HCT116 (cell line): ENCODE measurements around the gene HARBI1. TPM values are rescaled to one million over a fixed set of nuclear protein-coding genes. Genes with fewer than 3 reads are reported as not detected.

Source experiments
- ATAC-seq: fragments of 200-7000 bp; cut with Tn5 transposase; 2 replicates; pipeline ENCODE4 v1.9.1; 2020; ENCODE audit warnings: mild to moderate bottlenecking, moderate library complexity
- BruUV-seq: library from RNA; stranded (reverse); fragments of 400-500 nt; replicated peaks from 2 replicates; lab custom pipeline; 2021; lab: Mats Ljungman, UMichigan
- CTCF ChIA-PET: fragments of 300-600 bp; sonication (Branson Sonifier 250); formaldehyde crosslinking; loops from one replicate; lab custom pipeline; 2021; ENCODE audit warnings: antibody characterized with exemption; lab: Charles Lee
- POLR2A ChIA-PET: fragments of 300-600, 350-600 bp; sonication (Branson Sonifier 250); formaldehyde crosslinking; loops from one replicate; lab custom pipeline; 2021; ENCODE audit warnings: antibody characterized with exemption; lab: Charles Lee
- RAD21 ChIA-PET, 2 experiments: fragments of 300-600 bp; sonication (Branson Sonifier 250); formaldehyde crosslinking; loops; one replicate each; lab custom pipeline; 2023; ENCODE audit warnings: low total read pairs in 2 of 2; ENCODE audit not compliant: uncharacterized antibody in 2 of 2, unreplicated experiment in 2 of 2, low non-redundant PET in 1 of 2; lab: Charles Lee
- DNase-seq: peaks from one replicate; pipeline ENCODE4 v3.0.0-alpha.2; 2010; ENCODE audit warnings: low read depth, low spot score
- H2AFZ ChIP-seq: fragments of 200-600 bp; shearing (Covaris generic), sonication (generic); 2 replicates; pipeline ENCODE4 v1.6.1; 2017; ENCODE audit warnings: low read depth, mixed run types, mixed read lengths, antibody characterized with exemption, low read length; ENCODE audit not compliant: poor library complexity, severe bottlenecking
- H3K27ac ChIP-seq: 2 replicates; pipeline ENCODE4 v1.5.1; 2012; ENCODE audit warnings: low read depth, low read length
- H3K27me3 ChIP-seq: fragments of 200-600 bp; sonication (generic); 2 replicates; pipeline ENCODE4 v1.6.1; 2016; ENCODE audit warnings: mixed run types, low read length, mixed read lengths; ENCODE audit not compliant: insufficient read depth
- H3K36me3 ChIP-seq, 2 experiments: fragments of 200-500 bp in 1 of 2; fragments of 200-600 bp in 1 of 2; sonication (Bioruptor generic) in 1 of 2; sonication (generic) in 1 of 2; 2 replicates each; pipeline versions ENCODE4 v1.5.1 to v1.6.1; 2014 to 2016; ENCODE audit warnings: low read length in 2 of 2, inconsistent platforms in 1 of 2, mixed read lengths in 1 of 2, mixed run types in 1 of 2; ENCODE audit not compliant: insufficient read depth in 2 of 2, control insufficient read depth in 1 of 2
- H3K4me1 ChIP-seq, 2 experiments: fragments of 200-600 bp in 1 of 2; sonication (generic) in 1 of 2; 2 replicates each; pipeline versions ENCODE4 v1.5.1 to v1.6.1; 2012 to 2017; ENCODE audit warnings: low read length in 2 of 2, inconsistent platforms in 1 of 2, mild to moderate bottlenecking in 1 of 2, mixed read lengths in 1 of 2, mixed run types in 1 of 2, moderate library complexity in 1 of 2; ENCODE audit not compliant: insufficient read depth in 2 of 2, control insufficient read depth in 1 of 2
- H3K4me2 ChIP-seq: fragments of 200-600 bp; sonication (generic); 2 replicates; pipeline ENCODE4 v1.6.1; 2017; ENCODE audit warnings: mixed run types, low read length, mixed read lengths
- H3K4me3 ChIP-seq, 2 experiments: fragments of 200-600 bp in 1 of 2; sonication (generic) in 1 of 2; replicated peaks in 1 of 2; 2 replicates each; pipeline ENCODE4 v1.5.1; 2011 to 2016; ENCODE audit warnings: low read length in 2 of 2, control low read depth in 1 of 2, low read depth in 1 of 2, mild to moderate bottlenecking in 1 of 2, mixed read lengths in 1 of 2, mixed run types in 1 of 2
- H3K79me2 ChIP-seq: fragments of 200-600 bp; sonication (generic); 2 replicates; pipeline ENCODE4 v1.6.1; 2017; ENCODE audit warnings: mild to moderate bottlenecking, mixed run types, low read length, moderate library complexity, mixed read lengths; ENCODE audit not compliant: insufficient read depth
- H3K9ac ChIP-seq: fragments of 200-600 bp; sonication (generic); 2 replicates; pipeline ENCODE4 v1.6.1; 2016; ENCODE audit warnings: low read length, mixed read lengths
- H3K9me2 ChIP-seq: fragments of 200-600 bp; sonication (generic), shearing (Covaris generic); 2 replicates; pipeline ENCODE4 v1.6.1; 2017; ENCODE audit warnings: mixed run types, mild to moderate bottlenecking, moderate library complexity; ENCODE audit not compliant: insufficient read depth
- H3K9me3 ChIP-seq, 2 experiments: fragments of 200-500 bp in 1 of 2; fragments of 200-600 bp in 1 of 2; sonication (Bioruptor generic) in 1 of 2; sonication (generic) in 1 of 2; 2 replicates each; pipeline ENCODE4 v1.6.1; 2014 to 2017; ENCODE audit warnings: low read length in 2 of 2, mixed read lengths in 2 of 2, inconsistent platforms in 1 of 2, low read depth in 1 of 2, mild to moderate bottlenecking in 1 of 2, mixed run types in 1 of 2, moderate library complexity in 1 of 2; ENCODE audit not compliant: control insufficient read depth in 1 of 2, insufficient read depth in 1 of 2
- H4K20me1 ChIP-seq: fragments of 200-600 bp; sonication (generic), shearing (Covaris generic); 2 replicates; pipeline ENCODE4 v1.6.1; 2017; ENCODE audit warnings: mixed run types, mild to moderate bottlenecking, moderate library complexity; ENCODE audit not compliant: insufficient read depth
- CBX3 ChIP-seq: IDR thresholded peaks from 2 replicates; pipeline ENCODE4 v1.6.1; 2012; ENCODE audit warnings: low read depth
- EGR1 ChIP-seq: IDR thresholded peaks from 2 replicates; pipeline ENCODE4 v1.6.1; 2012; ENCODE audit warnings: low read depth
- POLR2A ChIP-seq: IDR thresholded peaks from 2 replicates; pipeline ENCODE4 v1.7.0; 2011; ENCODE audit warnings: borderline replicate concordance; ENCODE audit not compliant: insufficient read depth, insufficient read length; ENCODE audit errors: extremely low read depth
- SP1 ChIP-seq: IDR thresholded peaks from 2 replicates; pipeline ENCODE4 v1.6.1; 2012; ENCODE audit warnings: low read depth
- ZNF274 ChIP-seq: fragments of 200-500 bp; sonication (Bioruptor generic); IDR thresholded peaks from 2 replicates; pipeline ENCODE4 v1.6.1; 2014; ENCODE audit warnings: mild to moderate bottlenecking, low read depth, low read length, inconsistent platforms
- intact Hi-C: fragments of 100-400 bp; cut with micrococcal nuclease; formaldehyde crosslinking; loops from 2 replicates; pipeline ENCODE4 v1.10.0; 2022
- total RNA-seq: library from RNA; stranded (reverse); gene quantifications from one replicate; pipeline ENCODE4 v1.2.1, GENCODE V29; 2021; ENCODE audit not compliant: unreplicated experiment
- TF ChIP-seq, protein P1 (sequence below): IDR thresholded peaks from 2 replicates; pipeline ENCODE4 v1.6.1; 2012
- TF ChIP-seq, protein P2 (sequence below), 3 experiments: fragments of 200-600 bp in 1 of 3; sonication (generic) in 1 of 3; IDR thresholded peaks in 2 of 3; conservative IDR thresholded peaks in 1 of 3; 2 replicates each; pipeline ENCODE4 v1.5.1; 2012 to 2017; ENCODE audit warnings: low read depth in 2 of 3, low read length in 2 of 3, antibody characterized with exemption in 1 of 3, borderline replicate concordance in 1 of 3, control low read depth in 1 of 3, mild to moderate bottlenecking in 1 of 3, mixed read lengths in 1 of 3, mixed run types in 1 of 3, moderate library complexity in 1 of 3; ENCODE audit not compliant: insufficient read depth in 1 of 3
- TF ChIP-seq, protein P3 (sequence below): IDR thresholded peaks from 2 replicates; pipeline ENCODE4 v1.6.1; 2012; ENCODE audit warnings: low read depth

HARBI1 gene
- total RNA-seq, 1 experiment from 2014 or later = 1.9 TPM

DNA sequence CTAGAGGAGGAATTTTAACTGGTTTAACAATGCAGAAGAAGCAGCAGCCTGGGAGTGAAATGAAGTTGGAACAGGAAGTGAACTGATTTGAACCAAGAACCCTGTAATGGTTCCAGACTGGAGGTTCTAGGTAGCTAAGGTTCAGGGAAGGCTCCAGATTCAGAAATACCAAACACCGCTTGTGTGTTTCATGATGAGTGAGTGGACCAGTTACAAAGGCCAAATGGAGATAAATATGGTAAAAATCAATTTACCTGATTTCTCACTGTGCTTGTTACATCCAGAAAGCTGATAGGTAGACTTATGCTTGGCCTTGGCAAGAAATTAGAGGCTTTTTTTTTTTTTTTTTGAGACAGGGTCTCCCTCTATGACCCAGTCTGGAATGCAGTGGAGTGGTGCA is 13.2 kb upstream of the HARBI1 start:
- ATAC-seq (no peak), DNase-seq (no peak)
- RAD21 ChIA-PET = no interaction called here
- H3K36me3 ChIP-seq = peaks cover 5 to 7% of the 10 kb centered on the region in 2 experiments; a peak in 3 of 4 replicates
- no peak overlapping the region for H3K27ac ChIP-seq
- H3K79me2 ChIP-seq = peaks cover 4% of the 10 kb centered on the region
- POLR2A ChIA-PET = no interaction called here
- H3K9ac ChIP-seq = no peak overlapping the region
- no peak overlapping the region for H3K4me3 ChIP-seq
- intact Hi-C loops = no loop called here
- no peaks in the 10 kb centered on the region for H3K9me3 ChIP-seq
- H3K9me2 ChIP-seq = no peaks in the 10 kb centered on the region
- H3K4me2 ChIP-seq = no peak overlapping the region
- H2AFZ ChIP-seq = no peak overlapping the region
- CTCF ChIA-PET = no interaction called here
- BruUV-seq = no TSS peak
- H3K27me3 ChIP-seq = no peaks in the 10 kb centered on the region
- no peaks in the 10 kb centered on the region for H4K20me1 ChIP-seq
- H3K4me1 ChIP-seq = peaks cover 8 to 9% of the 10 kb centered on the region in 2 experiments
- TF ChIP-seq ZNF274 = no peak
- TF ChIP-seq, protein P1, sequence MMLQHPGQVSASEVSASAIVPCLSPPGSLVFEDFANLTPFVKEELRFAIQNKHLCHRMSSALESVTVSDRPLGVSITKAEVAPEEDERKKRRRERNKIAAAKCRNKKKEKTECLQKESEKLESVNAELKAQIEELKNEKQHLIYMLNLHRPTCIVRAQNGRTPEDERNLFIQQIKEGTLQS = no peak
- TF ChIP-seq EGR1 = no peak
- TF ChIP-seq, protein P2, sequence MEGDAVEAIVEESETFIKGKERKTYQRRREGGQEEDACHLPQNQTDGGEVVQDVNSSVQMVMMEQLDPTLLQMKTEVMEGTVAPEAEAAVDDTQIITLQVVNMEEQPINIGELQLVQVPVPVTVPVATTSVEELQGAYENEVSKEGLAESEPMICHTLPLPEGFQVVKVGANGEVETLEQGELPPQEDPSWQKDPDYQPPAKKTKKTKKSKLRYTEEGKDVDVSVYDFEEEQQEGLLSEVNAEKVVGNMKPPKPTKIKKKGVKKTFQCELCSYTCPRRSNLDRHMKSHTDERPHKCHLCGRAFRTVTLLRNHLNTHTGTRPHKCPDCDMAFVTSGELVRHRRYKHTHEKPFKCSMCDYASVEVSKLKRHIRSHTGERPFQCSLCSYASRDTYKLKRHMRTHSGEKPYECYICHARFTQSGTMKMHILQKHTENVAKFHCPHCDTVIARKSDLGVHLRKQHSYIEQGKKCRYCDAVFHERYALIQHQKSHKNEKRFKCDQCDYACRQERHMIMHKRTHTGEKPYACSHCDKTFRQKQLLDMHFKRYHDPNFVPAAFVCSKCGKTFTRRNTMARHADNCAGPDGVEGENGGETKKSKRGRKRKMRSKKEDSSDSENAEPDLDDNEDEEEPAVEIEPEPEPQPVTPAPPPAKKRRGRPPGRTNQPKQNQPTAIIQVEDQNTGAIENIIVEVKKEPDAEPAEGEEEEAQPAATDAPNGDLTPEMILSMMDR (IDR thresholded peaks at IDR 0.05 in 2 of 3, conservative IDR thresholded peaks at IDR 0.05 in 1 of 3; ENCODE audit: borderline replicate concordance in 1 of 3, insufficient read depth in 1 of 3, low read depth in 2 of 3, low read length in 2 of 3) = no peak
- TF ChIP-seq SP1 = no peak
- TF ChIP-seq, protein P3, sequence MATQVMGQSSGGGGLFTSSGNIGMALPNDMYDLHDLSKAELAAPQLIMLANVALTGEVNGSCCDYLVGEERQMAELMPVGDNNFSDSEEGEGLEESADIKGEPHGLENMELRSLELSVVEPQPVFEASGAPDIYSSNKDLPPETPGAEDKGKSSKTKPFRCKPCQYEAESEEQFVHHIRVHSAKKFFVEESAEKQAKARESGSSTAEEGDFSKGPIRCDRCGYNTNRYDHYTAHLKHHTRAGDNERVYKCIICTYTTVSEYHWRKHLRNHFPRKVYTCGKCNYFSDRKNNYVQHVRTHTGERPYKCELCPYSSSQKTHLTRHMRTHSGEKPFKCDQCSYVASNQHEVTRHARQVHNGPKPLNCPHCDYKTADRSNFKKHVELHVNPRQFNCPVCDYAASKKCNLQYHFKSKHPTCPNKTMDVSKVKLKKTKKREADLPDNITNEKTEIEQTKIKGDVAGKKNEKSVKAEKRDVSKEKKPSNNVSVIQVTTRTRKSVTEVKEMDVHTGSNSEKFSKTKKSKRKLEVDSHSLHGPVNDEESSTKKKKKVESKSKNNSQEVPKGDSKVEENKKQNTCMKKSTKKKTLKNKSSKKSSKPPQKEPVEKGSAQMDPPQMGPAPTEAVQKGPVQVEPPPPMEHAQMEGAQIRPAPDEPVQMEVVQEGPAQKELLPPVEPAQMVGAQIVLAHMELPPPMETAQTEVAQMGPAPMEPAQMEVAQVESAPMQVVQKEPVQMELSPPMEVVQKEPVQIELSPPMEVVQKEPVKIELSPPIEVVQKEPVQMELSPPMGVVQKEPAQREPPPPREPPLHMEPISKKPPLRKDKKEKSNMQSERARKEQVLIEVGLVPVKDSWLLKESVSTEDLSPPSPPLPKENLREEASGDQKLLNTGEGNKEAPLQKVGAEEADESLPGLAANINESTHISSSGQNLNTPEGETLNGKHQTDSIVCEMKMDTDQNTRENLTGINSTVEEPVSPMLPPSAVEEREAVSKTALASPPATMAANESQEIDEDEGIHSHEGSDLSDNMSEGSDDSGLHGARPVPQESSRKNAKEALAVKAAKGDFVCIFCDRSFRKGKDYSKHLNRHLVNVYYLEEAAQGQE = no peak
- no peak for TF ChIP-seq POLR2A
- no peak for TF ChIP-seq CBX3
